Measurements from ENCODE around the gene HMX1. TPM values are rescaled to one million over a fixed set of nuclear protein-coding genes. Genes with fewer than 3 reads are reported as not detected.

The HMX1 gene
- total and polyA plus RNA-seq, 2 donors (not counting 3 experiments of a cell fraction or from before 2014, with no cell fraction given): not detected

DNA sequence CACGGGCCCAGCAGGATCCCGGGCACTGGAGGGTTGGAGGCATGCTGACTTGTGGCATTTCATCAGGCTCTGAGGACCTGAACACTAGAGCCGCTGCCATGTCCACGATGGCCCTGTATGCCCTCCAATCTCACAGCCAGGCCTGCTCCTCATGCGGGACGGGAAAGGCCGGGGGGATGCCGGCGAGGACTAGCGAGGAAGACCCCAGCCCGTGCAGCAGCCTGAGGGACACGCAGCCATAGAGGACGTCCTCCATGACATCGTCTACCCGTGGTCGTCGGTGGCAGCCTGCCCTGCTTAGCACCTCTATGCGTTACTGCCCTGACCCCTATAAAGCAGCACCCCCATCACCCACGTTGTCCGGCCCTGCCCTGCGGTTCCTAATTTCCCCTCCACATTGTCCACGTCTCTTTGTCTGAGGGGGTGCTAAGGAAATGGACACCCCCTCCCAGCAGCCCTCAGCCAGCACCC is 32.6 kb downstream of the HMX1 start:
- FAIRE-seq: no peak
- H3K27ac ChIP-seq (ENCODE audit: insufficient read depth, low read depth, low read length): no peak overlapping the region
- no peaks in the 10 kb centered on the region for H4K20me1 ChIP-seq (replicated peaks; ENCODE audit: control insufficient read depth, extremely low read depth, insufficient read depth, low read length)
- TF ChIP-seq, protein P1, sequence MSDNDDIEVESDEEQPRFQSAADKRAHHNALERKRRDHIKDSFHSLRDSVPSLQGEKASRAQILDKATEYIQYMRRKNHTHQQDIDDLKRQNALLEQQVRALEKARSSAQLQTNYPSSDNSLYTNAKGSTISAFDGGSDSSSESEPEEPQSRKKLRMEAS (IDR thresholded peaks at IDR 0.05; ENCODE audit: insufficient read depth, insufficient read length): no peak
- TF ChIP-seq, protein P2, sequence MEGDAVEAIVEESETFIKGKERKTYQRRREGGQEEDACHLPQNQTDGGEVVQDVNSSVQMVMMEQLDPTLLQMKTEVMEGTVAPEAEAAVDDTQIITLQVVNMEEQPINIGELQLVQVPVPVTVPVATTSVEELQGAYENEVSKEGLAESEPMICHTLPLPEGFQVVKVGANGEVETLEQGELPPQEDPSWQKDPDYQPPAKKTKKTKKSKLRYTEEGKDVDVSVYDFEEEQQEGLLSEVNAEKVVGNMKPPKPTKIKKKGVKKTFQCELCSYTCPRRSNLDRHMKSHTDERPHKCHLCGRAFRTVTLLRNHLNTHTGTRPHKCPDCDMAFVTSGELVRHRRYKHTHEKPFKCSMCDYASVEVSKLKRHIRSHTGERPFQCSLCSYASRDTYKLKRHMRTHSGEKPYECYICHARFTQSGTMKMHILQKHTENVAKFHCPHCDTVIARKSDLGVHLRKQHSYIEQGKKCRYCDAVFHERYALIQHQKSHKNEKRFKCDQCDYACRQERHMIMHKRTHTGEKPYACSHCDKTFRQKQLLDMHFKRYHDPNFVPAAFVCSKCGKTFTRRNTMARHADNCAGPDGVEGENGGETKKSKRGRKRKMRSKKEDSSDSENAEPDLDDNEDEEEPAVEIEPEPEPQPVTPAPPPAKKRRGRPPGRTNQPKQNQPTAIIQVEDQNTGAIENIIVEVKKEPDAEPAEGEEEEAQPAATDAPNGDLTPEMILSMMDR (IDR thresholded peaks at IDR 0.05; ENCODE audit: extremely low read depth in 1 of 2, insufficient read depth in 1 of 2, low read depth in 1 of 2, low read length in 2 of 2): no peak
- no peak for TF ChIP-seq POLR2A (IDR thresholded peaks at IDR 0.05; ENCODE audit: low read depth, low read length)
- TF ChIP-seq FOS (IDR thresholded peaks at IDR 0.05; ENCODE audit: borderline replicate concordance, insufficient read depth, low read length): no peak
- TF ChIP-seq MYC (IDR thresholded peaks at IDR 0.05; ENCODE audit: low read depth, low read length): no peak
- TF ChIP-seq POLR2AphosphoS5 (IDR thresholded peaks at IDR 0.05; ENCODE audit: insufficient read depth, low read depth, low read length): no peak
- no peak for TF ChIP-seq GATA2 (IDR thresholded peaks at IDR 0.05; ENCODE audit: insufficient read depth, insufficient read length, low read depth, low read length)
- TF ChIP-seq JUN (IDR thresholded peaks at IDR 0.05; ENCODE audit: borderline replicate concordance, insufficient read depth, insufficient read length, low read depth): no peak
- no peak for TF ChIP-seq EZH2 (IDR thresholded peaks at IDR 0.05; ENCODE audit: borderline replicate concordance, low read depth, low read length, severe bottlenecking)
- H2AFZ ChIP-seq (ENCODE audit: low read depth, low read length): no peak overlapping the region
- H3K9me3 ChIP-seq (replicated peaks; ENCODE audit: control insufficient read depth, insufficient read depth, low read length): no peaks in the 10 kb centered on the region
- no peaks in the 10 kb centered on the region for H3K9me1 ChIP-seq (replicated peaks; ENCODE audit: control insufficient read depth, extremely low read depth, insufficient read depth, low read length)
- H3K36me3 ChIP-seq (ENCODE audit: control insufficient read depth in 2 of 2, extremely low read depth in 1 of 2, insufficient read depth in 2 of 2, low read length in 2 of 2): no peaks in the 10 kb centered on the region
- H3K4me2 ChIP-seq (ENCODE audit: insufficient read depth, low read length): no peak overlapping the region
- dilution Hi-C loops (cut with MboI; ENCODE audit: extremely low pct_ligation_motif_present, low sequenced_read_pairs) (no loop called here), intact Hi-C loops (cut with micrococcal nuclease) (no loop called here)
- POLR2A ChIA-PET: no interaction called here
- no peak overlapping the region for H3K4me3 ChIP-seq (replicated peaks in 1 of 3; ENCODE audit: insufficient read depth in 1 of 3, low read depth in 1 of 3, low read length in 3 of 3)
- no peak for DNase-seq (ENCODE audit: low read depth, low spot score)
- H3K79me2 ChIP-seq (ENCODE audit: control insufficient read depth, insufficient read depth, low read length): no peaks in the 10 kb centered on the region
- H3K9ac ChIP-seq (replicated peaks; ENCODE audit: extremely low read depth, insufficient read depth, low read length): no peak overlapping the region
- no peaks in the 10 kb centered on the region for H3K4me1 ChIP-seq (ENCODE audit: control insufficient read depth, extremely low read depth, insufficient read depth, low read length)
- no peaks in the 10 kb centered on the region for H3K27me3 ChIP-seq (ENCODE audit: control insufficient read depth in 2 of 2, insufficient read depth in 2 of 2, low read length in 2 of 2)
- no TSS peak for BruUV-seq (replicated peaks)
- CTCF ChIA-PET: no interaction called here
